ENCODE data around the gene LHFPL6.
"Not testable (repeated sequence)": the region's sequence is repeated elsewhere in the genome, so short reads cannot be mapped to it uniquely, and the experiment has no call there.

LHFPL6 gene

DNA sequence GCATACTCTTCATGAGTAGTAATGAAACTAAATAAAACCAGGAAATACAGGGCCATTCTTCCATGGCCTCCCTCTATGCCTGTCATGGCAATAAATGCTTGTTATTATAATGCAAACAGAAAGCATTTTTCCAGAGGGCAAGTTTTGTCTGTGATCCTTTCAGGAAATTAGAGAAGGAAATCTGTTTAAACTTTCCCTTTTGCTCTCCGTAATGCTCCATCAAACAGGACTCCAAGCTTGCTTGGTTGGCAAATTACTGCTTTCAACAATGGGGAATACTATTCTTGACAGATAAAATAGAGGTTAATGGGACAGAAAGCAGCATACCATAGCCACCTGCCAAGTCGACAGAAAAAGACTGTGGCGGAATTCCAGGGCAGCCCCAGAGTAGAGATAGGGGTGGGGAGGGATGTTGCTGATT lies 252.5 kb downstream of the LHFPL6 start:
- peak; percentile 21 for DNase-seq (ENCODE audit: low read depth, low spot score)

DNA sequence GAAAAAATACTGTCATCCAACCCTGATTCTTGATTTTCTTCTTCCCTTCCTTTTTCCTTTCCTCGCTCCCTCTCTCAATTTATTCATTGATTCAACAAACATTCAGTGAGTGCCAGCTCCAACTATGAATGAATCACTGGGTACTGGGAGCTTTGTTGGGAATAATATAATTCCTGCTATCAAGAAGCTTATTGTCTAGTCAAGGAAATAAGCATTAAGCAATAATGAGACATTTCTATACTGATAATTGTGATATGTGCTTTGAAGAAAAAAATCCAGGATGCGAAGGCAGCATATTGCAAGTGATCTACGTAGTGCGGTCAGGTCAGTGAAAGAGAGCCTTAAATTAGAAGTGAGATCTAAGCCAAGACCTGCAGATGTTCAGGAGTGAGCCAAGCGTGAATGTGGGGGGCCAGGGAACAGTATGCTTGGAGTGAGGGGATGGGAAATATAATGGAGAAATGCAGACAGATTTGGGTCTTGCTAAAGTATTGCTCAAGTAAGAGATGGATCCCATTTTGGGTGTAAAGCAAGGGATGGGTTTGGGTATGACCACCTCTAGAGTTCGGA lies 253.5 kb downstream of the LHFPL6 start:
- DNase-seq (ENCODE audit: low read depth, low spot score): no peak

DNA sequence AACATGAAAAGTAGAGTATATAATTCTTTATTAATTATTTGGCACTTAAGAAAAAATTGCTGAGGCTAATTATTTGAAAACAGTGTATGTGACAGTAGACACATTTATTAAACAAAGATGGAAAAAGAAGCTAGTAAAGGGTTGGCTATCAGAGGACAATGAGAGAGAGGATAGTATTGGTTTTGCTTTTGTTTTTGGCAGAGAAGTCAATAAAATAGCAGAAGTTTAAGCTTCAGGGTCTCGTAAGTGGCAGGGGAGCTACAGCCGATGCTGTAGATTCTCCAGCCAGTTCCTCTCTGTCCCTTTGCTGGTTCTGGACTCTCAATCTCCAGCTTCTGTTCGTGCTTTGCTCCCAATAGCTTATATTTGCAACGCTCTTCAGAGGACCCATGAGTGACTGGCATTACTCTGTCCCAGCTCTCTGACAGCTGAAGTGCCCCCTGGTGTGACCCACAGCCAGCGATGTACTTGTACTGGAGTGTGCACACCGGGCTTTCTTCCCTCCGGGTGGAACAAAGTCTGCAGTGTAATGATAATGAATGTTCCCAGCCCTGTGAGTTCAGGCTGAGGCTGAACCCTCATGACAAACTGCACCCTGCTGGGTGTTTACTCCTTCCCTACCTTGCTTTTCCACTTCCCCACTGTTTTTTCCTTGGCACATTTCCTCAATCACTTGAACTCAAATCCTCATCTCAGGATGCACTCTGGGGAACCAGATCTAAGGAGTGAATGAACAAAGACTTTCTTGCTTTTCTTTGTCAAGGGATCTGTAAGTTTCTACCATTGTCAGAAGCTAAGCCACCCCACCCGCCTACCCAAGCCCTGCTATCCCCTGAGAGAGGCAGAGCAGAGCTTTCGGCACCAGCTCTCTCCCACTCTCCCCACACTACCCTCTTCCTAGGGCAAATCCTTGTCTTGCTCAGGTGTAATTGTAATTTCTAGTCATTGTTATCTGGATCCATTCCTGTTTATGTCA lies 254.8 kb downstream of the LHFPL6 start:
- peak; percentile 81 for DNase-seq (ENCODE audit: low read depth, low spot score)

DNA sequence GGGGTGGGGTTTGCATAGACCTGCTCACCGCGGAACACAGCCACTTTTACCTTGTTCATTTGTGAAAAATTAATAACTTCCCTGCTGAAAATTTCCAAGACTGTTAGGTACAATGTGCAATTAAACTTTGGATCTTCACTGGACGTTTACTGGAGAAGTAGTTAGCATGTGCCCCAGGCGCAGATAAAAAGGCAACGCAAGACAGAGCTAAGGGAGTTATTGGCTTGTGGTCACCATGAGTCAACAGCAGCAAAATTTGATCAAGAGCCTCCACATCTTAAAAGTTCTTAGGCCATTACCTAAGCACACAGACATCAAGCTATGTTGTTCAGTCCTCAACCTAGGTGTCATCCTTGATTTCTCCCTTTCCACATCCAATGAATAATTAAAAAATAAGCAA lies 257.0 kb downstream of the LHFPL6 start:
- DNase-seq (ENCODE audit: low read depth, low spot score): no peak

DNA sequence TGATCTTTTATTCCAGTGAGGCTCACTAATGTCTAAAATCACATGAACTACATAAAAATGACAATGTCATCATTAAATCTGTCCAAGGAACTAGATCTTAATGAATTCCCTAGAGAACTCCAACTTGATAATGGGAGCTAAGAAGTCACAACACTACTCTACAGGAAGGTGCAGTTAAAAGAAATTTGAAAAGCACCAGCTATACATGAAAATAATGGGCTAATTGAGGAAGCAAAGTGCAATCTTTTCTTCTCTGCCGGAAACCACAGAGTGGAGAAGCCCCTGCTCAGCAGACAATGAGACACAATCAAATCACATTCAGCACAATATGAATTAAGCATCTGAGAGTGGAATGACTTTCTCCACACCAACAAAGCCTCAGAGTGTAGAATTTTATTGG lies 261.7 kb downstream of the LHFPL6 start:
- DNase-seq (ENCODE audit: low read depth, low spot score): no peak

DNA sequence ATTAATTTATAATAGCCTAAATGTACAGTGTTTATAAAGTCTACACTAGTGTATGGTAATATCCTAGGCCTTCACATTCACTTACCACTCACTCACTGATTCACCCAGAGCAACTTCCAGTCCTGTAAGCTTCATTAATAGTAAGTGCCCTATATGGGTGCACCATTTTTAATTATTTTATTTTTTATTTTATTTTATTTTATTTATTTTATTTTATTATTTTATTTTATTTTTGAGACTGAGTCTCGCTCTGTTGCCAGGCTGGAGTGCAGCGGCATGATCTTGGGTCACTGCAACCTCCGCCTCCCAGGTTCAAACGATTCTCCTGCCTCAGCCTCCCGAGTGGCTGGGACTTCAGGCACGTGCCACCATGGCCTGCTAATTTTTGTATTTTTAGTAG lies 264.9 kb downstream of the LHFPL6 start:
- DNase-seq (ENCODE audit: low read depth, low spot score): not testable (repeated sequence)

DNA sequence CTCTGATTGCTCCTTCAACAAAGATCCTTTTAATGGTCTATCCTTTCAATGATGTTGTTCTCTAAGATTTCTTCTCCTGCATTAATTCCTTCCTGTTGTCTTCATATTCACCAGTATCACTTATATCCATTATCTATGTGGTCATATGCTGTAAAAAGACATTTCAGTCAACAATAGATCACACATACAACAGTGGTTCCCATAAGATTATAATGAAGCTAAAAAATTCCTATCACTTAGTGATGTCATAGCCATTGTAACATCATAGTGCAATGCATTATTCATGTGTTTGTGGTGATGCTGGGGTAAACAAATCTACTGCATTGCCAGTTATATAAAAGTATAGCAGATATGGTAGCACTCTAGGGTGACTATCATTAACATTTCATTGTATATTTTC lies 266.1 kb downstream of the LHFPL6 start:
- no peak for DNase-seq (ENCODE audit: low read depth, low spot score)

DNA sequence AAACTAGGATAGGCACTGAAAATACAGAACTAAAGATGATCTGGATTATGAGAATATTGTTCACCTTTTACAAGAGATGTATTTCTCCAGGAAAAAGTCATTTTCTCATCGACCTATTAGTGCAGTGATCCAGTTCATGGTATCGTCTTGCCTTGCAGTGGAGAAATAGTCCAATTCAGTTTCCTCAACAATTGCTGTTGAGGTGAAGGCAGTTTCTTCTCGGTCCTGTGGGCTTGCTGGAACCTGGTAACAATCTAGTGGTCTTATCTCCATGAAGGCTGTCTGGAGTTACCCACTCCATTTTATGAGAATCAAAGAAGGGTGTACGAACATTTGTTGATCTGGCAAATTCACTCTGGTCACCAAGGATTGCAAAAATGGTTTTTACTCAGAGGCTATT lies 266.8 kb downstream of the LHFPL6 start:
- DNase-seq (ENCODE audit: low read depth, low spot score): no peak

DNA sequence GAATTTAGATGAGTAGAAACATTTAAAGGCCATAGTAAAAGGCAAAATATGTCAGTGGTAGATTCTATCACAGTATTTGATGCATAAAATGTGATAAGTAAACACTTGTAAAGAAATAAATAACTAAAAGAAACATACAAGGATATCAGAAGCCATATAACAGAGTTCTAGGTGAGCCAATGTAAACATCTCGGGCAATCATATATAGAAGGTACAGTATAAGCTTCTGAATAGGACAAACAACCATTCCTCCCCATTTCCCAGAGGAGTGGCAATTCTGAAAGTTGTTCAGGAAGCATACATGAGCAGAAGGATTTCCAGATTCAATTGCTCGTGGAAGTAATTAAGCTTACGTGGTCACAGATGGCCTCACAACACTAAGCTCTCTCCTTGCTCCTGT lies 267.3 kb downstream of the LHFPL6 start:
- no peak for DNase-seq (ENCODE audit: low read depth, low spot score)

DNA sequence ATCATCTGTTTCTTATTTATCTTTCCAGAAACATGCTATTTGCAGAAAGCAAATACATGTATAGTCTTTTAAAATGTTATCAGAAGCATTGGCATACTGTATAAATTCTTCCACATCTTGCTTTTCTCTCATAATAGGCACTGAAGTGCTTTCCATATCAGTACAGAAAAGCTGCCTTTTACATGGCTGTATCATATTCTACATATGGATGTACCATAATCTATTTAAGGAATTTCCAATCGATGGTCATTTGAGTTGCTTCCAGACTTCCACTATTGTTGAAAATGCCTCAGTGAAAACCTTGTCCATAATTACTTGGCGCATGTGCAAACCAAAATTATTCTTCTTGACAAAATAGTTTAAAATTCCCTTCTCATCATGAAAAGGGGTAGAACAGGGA lies 272.5 kb downstream of the LHFPL6 start:
- DNase-seq (ENCODE audit: low read depth, low spot score): no peak

DNA sequence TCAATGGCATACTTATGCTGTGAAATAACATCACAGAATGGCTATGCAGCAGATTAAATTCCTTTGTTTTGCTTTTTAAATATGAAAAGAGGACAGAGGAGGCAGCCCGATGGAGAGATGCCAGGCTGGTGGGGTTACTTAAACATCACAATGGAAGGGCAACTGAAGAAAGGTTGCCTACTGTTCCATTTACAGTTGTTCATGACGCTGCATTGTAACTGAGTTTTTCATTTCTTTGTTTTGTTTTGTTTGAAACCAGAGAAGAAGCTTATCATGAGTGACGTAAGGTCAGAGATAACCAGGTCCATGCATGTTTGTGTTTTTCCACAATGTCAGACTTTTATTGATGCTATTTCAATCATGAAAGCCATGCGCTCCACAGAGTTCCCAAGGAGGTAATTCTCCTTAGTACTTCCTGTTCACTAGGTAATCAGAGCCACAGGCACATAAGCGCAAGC lies 273.8 kb downstream of the LHFPL6 start:
- DNase-seq (ENCODE audit: low read depth, low spot score): no peak

DNA sequence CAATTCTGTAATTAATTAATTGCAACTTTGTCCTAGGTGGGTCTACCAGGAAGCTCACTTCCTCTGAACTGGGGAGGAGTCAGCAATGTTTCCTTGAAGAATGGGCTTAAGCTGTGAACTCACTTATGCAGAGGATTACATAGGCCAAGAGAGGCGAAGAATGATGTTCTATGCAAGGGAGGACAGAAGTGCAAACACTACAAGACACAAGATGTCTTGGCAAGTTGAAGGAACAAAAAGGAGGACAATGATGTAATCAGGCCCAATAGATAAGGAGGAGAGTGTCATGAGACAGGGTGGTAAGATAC lies 275.9 kb downstream of the LHFPL6 start:
- no peak for DNase-seq (ENCODE audit: low read depth, low spot score)

DNA sequence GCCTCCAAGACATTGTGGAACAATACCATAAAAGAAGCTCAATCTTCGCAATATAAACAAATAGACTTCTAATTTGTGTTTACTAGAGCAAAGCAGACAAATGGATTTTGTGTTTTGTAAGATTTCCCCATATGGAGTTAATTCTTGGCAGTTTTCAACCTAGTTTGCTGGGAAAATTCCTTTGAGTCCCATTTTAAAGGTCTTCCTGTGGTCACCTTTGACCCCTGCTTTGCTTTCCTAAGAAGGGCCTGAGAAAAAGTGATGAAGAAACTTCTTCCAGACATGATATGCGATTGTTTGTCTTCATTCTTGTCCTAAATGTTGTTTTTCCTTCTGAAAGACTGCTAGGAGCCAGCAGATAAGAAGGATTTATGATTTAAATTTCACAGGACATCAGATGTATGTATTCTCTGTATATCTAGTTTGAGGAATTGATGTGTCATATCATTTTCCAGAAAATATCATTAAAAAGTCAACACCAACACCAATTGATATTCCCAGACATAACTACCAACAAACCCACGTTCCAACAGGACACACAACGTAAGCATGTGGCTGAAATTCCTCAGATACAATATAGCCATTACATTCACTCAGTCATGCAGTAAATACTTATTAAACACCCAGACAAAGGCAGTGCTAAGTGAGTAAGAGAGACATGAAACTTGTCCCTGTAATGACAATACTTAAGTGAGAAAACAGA lies 276.4 kb downstream of the LHFPL6 start:
- DNase-seq (ENCODE audit: low read depth, low spot score): no peak

DNA sequence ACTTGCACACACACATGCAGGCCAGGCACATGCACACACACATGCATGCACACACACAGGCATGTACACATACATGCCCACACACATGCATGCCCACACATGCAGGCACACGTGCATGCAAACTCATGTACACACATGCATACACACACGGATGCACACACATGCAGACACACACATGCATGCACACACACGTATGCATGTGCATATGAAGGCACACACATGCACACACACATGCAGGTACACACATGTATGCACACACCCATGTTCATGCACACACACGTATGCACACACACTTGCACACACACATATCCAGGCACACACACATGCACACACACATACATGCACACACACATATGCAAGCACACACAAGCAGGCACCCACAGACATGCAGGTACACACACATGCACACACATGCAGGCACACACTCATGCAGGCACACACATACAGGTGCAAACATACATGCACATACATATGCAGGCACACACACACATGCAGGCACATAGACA lies 278.1 kb downstream of the LHFPL6 start:
- no peak for DNase-seq (ENCODE audit: low read depth, low spot score)

DNA sequence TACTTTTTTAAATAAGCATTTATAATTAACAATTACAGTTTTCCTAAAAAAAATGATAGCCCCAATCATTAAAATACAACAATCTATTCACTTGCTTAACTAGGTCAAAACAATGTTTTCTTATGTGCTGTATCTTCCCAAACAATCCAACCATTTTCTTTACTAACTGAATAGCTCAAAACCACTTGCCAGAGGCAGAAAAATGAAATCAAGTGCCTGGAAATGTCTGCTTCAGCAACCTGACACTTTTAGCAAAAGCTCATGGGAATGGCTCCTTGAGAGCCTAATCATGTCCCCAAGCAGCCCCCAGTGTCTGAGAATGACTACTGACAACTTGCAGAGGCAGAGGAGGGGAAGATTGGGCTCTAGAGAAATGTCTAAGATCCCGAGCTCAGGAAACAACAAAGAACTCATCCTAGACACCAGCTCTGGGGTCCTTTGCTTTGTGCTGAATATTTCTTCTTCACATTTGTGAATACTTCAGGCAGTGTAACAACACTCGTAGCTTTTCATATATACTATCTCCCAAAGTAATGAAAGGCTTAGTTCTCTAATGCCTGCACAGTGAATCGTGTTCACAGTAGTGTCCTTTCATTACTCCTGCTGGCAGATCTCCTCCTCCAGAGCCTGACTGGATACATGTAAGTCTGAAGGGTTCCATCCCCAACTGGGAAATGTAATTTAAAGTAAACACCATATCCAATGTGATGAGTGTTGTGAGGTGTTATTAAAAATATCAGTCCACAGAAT lies 280.0 kb downstream of the LHFPL6 start:
- DNase-seq (ENCODE audit: low read depth, low spot score): peak; percentile 18

DNA sequence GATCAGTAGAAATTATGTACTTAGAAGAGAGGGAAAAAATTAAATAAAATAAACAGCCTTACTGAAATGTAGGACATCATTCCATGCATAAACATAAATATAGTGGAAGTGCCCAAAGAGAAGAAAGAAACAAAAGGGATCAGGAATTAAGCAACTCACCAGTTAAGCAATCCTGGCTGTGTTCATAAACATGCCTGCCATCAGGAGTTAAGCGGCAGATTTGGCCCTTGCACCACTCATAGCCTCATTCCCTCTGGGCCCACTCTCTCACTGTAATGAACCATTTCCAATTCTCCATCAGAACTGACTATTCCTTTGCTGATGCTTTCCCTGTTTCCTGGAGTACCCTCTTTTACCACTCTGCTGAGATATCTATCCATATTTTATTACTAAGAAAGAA lies 281.4 kb downstream of the LHFPL6 start:
- no peak for DNase-seq (ENCODE audit: low read depth, low spot score)

DNA sequence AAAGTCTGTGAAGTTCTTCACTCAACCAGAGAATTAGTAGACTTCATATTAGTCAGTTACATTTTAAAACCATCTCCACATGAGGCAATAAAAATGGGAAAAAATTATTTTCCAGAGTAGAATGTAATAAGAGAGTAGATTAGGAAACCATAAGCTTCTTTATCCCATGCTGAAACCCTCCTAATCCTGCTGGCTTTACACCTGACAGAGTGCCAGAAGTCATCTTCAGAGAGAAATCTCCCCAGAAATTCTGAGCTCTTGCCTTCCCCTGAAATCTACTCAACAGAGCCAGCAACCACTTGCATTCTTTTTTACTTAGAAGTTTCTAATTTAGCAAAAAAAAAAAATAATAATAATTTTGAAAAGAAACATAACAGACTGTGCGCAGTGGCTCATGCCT lies 284.8 kb downstream of the LHFPL6 start:
- no peak for DNase-seq (ENCODE audit: low read depth, low spot score)

DNA sequence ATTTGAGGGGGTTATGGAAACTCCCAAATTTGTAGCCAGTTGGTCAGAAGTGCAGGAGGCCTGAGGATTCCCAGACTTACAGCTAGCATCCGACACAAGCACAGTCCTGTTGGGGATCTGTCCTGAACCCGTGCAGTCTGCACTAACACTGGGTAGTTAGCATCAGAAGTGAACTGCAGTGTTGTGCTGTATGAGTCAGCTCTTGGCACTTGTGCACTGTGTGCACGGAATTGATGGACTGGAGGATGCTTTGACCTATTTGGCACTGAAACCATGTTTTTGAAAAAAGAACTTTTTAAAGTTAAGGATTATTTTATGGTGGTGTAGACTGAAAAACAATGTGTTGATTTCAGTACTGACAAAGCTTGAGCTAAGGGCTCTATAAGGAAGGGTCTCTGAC lies 285.7 kb downstream of the LHFPL6 start:
- DNase-seq (ENCODE audit: low read depth, low spot score): no peak

DNA sequence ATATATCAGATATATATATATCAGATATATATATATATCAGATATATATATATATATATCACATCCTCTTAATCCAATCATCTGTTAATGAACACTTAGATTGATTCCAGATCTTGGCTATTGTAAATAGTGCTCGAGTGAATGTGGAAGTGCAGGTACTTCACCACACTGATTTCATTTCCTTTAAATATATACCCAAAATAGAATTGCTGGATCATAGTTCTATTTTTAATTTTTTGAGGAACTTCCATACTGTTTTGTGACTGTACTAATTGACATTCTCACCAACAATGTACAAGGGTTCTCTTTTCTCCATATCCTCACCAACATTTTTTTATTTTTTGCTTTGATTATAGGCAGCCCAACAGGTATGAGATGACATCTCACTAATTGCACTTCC lies 287.2 kb downstream of the LHFPL6 start:
- no peak for DNase-seq (ENCODE audit: low read depth, low spot score)

DNA sequence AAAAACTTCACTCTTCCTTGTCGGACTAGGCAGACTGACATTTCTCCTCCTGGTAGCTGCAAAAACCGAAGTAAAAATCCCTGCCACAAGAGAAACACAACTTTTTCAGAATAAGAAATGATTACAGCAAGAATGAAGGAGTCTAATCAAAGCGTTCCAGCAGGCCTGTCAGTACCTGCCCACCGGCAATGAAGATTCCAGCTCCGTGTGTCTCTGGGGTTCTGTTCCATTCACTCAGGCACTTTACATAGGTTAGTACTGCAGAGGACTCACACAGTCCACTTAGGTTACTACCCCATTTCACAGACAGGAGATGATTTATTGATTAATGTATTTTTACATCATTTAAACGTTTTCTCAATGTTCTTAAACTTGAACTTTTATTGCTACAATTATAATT lies 289.3 kb downstream of the LHFPL6 start:
- DNase-seq (ENCODE audit: low read depth, low spot score): no peak

DNA sequence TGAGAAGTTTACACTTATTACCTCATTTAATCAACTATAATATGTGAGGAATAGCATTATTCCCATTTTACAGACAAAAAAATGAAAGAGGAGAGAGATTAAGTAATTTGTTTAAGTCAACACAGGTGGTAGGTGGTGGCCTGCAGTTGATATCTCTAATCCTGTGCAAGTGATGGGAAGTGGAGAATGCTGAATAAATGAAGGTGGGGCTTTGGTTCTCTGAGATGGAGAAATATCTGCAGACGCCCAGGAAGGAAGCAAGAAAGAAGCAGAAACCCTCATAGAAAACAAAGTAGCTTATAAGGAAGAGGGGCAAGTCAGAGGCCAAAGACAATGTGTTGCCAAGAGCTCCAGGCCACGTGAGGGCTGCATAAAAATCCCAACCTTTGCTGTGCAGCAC lies 290.4 kb downstream of the LHFPL6 start:
- no peak for DNase-seq (ENCODE audit: low read depth, low spot score)

DNA sequence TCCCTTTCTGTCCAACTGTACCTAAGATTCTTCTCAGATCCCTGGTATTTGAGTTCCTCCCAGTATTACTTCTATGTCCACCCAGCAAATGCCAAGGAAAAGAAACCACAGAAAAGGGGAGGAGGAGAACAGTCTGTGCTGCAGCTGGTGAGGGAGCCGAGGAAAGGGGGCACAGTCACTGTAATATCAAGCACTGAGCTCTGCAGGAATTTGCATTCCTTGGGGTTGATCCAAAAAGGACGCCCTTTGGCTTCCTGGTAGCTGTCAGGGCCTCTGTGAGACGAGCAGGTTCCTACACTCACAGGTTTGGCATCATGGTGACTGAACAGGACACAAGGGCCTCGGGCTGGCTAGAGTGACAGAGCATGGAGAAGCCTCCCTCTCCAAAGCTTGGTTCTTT lies 291.4 kb downstream of the LHFPL6 start:
- DNase-seq (ENCODE audit: low read depth, low spot score): no peak
